GM21529 (cell line): Measurements from ENCODE around the gene OTOA.
"Not testable (repeated sequence)": the region's sequence is repeated elsewhere in the genome, so short reads cannot be mapped to it uniquely, and the experiment has no call there.

Experiments
- ATAC-seq: cut with Tn5 transposase; IDR thresholded peaks from one replicate; pipeline ENCODE4 v1.9.1; 2021; ENCODE audit not compliant: unreplicated experiment

OTOA gene

GRCh38 chr16:21639493-21639892, 24.3 kb upstream of the OTOA start:
- no peak for ATAC-seq

- no peak for ATAC-seq
These were observed 21.9 kb upstream of the OTOA start for GRCh38 chr16:21641916-21642315.

DNA sequence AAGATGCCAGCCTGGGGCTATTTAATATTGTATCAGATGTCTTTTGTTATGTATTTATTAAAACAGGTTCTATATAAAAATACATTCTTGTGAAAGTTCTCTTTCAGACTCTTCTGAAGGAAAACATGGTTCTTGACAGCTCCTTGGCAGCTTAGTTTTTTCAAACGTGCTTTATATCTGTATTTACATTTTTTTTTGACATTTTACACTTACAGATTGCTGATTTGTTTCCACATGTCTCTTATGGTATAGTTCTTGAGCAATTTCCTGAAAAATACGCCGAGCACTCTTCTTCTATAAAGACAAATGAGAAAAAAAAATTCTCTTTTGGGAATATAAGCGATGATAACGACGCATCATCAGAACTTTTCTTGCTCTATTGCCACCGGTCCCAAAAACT, 20.9 kb upstream of the OTOA start:
- ATAC-seq = no peak

DNA sequence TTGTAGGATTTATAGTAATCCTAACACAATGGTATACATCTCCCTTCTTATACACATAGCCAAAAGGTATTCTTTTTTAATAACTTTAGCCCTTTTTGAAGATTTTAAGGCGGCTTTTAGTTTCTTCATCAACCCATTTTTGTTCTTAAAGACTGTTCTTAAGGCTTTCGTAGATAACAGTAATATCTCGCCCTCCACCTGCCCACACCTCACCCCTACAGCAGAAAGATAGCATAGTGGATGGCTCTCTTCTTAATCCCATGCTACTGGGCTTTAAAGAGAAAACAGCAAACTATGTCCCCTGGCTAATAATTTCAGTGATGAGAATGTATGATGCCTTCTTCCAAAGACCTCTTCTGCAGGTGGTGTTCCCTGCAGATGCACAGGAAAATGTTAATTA, 20.0 kb upstream of the OTOA start:
- no peak for ATAC-seq

- ATAC-seq = no peak
These were observed 19.1 kb upstream of the OTOA start for GRCh38 chr16:21644674-21645073.

DNA sequence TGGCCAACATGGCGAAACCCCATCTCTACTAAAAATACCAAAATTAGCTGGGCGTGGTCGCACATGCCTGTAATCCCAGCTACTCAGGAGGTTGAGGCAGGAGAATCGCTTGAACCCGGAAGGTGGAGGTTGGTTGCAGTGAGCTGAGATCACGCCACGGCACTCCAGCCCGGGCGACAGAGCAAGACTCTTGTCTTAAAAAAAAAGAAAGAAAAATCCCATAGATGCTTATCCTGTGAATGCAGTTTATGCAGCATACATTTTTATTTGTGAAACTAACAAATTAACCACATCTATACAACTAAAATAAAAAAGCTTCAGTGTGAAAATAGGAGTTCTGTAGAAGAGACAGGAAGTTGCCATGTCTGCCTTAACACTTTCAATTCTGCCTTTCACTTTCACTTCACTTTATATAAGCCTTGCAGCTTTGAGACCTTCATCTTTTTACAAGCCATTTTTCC, 18.5 kb upstream of the OTOA start:
- ATAC-seq = peak; percentile 32

DNA sequence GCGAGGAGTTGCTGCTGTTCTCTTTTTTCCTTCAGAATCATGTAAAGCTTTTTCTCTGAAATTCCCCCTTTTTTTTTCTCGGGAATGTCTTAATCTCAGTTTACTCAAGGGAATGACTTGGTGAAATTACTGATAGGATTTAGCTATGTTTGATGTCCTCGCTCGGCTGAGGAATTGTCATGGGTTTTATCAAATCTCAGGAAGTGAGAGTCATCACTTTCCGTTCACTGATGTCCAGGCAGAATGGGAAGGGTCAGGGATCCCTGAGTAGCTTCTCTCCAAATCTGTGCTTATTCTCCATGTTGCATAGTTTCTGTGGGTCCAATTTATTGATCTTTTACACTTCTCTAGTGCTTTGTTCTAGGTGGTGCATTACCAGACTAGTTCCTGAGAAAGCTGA, 17.7 kb upstream of the OTOA start:
- no peak for ATAC-seq

GRCh38 chr16:21646721-21647561, 16.8 kb upstream of the OTOA start:
- ATAC-seq = peak; percentile 83

DNA sequence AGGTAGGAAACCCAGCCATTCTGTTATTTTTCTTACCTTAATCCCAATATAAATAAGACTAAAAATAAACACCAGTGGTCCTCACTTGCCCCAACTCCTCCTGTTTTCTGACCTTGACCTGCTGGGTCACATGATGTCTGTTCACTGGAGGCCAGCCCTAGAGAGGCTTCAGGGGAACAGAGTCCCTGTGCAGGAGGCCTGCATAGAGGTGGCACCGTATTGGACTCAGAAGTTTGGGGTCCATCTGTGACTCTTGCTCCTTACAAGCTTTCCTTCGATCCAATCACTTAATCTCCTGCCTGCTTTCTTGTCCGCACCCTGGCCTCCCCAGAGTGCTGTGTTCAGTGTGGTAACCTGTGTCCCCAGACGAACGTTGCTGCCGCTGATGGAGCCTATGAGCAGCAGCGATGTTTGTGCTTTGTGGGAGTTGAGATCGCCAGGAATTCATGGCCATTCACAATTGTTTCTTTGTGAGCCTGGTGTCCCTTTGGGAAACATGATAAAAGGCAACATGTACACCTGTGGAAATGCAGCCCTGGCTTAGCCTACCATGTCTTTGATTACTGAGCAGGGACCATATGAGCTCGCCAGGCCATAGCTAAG, 16.1 kb upstream of the OTOA start:
- no peak for ATAC-seq

GRCh38 chr16:21649826-21650406, 13.9 kb upstream of the OTOA start:
- ATAC-seq = not testable (repeated sequence)

DNA sequence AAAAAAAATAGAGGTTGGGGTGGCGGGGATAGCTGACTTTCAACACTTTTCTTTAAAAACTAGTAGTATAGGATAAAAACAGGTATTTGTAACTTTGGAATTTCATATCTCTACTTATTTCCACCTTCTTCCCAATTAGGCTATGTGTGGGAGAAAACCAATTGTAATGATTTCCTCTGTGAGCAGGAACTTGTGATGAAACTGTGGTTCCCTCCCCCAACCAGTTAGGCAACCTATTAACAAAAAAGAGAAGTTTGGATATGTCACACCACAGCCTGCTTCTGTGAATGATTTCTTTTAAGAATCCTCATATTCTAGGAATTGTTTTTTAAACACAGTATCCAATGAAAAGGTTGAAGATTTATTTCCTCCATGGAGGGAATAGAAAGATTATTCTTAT, 13.2 kb upstream of the OTOA start:
- ATAC-seq = no peak

DNA sequence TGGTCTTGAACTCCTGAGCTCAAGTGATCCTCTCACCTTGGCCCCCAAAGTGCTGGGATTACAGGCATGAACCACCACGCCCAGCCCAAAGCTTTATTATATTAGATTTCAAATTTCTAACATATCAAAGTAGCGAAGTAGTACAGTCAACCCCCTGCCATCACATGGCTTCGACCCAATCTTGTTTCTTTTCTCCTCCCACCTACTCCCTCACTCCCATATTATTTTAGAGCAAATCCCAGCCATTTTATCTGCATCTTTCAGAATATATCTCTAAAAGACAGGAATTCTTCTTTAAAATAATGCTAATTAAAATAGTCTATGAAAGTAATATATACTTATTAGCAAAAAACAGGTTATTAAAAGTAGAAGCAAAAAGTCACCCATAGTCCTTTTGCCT, 12.3 kb upstream of the OTOA start:
- ATAC-seq = no peak

GRCh38 chr16:21652453-21652852, 11.3 kb upstream of the OTOA start, which contains the start of gene IGSF6:
Gene IGSF6 (minus strand): TSS chr16:21652608. CDS start chr16:21652598, 10 bp downstream.
- ATAC-seq = no peak

- no peak for ATAC-seq
These were observed 10.2 kb upstream of the OTOA start for GRCh38 chr16:21653571-21653970.

GRCh38 chr16:21654466-21654865, 9.3 kb upstream of the OTOA start:
- no peak for ATAC-seq

DNA sequence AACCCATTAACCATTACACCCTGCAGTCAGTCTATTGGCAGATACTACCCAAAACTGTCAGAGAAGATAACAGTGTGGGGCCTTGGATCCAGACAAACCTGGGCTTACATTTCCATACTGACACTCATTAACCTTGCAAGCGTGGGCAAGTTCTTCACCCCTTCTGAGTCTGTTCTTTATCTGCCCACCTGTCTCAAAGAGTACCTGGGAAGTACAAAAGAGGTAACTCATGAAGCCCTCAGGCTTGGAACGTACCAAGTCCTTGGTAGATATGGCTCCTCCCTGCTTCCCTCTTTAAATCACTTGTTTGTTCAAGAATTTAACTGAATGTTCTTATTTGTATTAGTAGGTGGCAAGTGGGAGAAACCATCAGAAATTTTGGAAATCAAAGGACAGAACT, 8.9 kb upstream of the OTOA start:
- ATAC-seq = no peak

DNA sequence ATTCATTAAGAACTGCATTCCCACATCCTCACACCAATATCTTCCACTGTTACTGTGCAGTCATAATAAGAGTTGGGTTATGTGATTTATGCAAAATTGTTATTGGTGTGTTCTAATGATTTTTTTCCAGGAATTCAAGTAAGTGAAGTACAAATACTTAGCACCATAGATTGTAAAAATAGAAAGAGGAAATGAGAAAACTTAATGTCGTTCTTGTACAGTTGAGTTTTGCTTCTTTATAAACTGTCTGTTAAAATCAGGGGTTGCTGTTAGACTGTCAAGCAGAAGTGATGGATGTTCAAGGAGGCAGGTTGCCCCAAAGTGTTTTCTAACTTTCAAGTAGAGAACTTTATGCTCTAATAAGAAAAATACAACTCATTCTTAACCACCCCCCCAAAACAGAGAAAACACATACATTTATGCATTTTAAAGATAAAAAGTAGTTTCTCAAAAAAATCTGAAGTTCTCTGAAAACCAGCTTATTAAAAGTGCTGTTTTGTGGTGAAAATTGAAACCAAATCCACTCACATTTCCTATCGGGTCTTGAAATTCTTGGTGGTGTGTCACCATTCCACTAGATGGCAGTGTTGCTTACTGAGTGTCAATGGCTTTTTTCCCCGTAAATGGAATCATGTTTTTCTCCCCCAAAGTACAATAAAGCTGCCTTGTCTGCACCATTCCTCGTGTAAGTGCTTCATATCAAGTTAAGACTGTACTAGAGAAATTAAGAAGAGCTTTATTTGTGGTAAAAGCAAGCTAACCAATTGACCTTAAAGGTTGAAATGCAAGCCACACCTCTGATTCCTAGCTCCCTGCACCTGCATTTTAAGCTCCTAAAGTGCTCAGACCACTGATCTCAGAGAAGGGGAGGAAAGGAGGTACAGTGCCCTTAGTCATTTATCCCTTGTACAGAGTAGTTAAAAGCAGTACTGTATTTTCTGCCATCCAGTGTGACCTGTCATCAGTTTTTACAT, 6.7 kb upstream of the OTOA start:
- peak; percentile 51 for ATAC-seq

DNA sequence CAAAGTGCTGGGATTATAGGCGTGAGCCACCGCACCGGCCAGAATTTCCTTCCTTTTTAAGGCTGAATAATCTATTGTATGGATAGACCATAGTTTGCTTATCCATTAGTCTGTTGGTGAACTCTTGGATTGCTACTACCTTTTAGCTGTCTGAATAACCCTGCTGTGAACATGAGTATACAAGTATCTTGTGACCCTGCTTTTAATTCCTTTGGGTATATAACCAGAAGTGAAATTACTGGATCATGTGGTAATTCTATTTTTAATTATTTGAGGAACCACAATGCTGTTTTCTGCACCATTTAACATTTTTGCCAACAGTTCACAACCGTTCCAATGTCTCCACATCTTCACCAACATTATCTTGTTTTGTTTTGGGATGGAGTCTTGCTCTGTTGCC, 4.6 kb upstream of the OTOA start:
- no peak for ATAC-seq

GRCh38 chr16:21664801-21665492, 1.2 kb downstream of the OTOA start:
- ATAC-seq = no peak

DNA sequence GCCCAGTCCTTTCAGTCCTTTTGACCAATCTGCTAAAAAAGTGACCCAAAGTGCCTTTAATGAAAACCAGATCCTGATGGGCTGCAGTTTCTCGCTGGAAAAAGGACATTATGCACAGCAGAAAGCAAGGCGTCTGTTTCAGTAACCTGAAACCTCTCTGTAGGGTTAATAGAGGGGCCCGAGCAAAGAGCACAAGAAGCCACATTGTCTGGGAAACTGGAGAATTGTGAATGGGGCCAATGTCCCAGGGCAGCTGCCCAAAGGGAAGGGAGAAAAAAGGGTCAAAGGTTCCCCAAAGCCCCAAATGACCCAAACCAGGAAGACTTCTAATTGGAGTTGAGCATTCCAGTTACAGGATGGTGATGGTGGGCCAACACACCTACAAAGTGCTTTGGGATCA, 3.0 kb downstream of the OTOA start:
- ATAC-seq = no peak
